Liver (tissue), 3 donors: Measurements from ENCODE around the gene LNPK.

Source experiments
- EGR1 ChIP-seq, 2 donors: IDR thresholded peaks; 2 replicates each; pipeline ENCODE4 v1.6.1; 2016 to 2018; ENCODE audit warnings: antibody characterized with exemption in 2 of 2, low read depth in 2 of 2
- GABPA ChIP-seq, 2 donors: IDR thresholded peaks in 1 of 2; conservative IDR thresholded peaks in 1 of 2; 2 replicates each; pipeline ENCODE4 v1.6.1; 2016; ENCODE audit warnings: antibody characterized with exemption in 2 of 2, mild to moderate bottlenecking in 1 of 2, moderate library complexity in 1 of 2
- SP1 ChIP-seq: IDR thresholded peaks from 2 replicates; pipeline ENCODE4 v1.6.1; 2018; ENCODE audit warnings: antibody characterized with exemption, mild to moderate bottlenecking
- TAF1 ChIP-seq: conservative IDR thresholded peaks from 2 replicates; pipeline ENCODE4 v1.6.1; 2016; ENCODE audit warnings: antibody characterized with exemption, mild to moderate bottlenecking
- TF ChIP-seq, protein P1 (sequence below): IDR thresholded peaks from 2 replicates; pipeline ENCODE4 v1.6.1; 2016; ENCODE audit warnings: antibody characterized with exemption, mild to moderate bottlenecking
- TF ChIP-seq, protein P2 (sequence below): fragments of 150-350 bp; IDR thresholded peaks from 2 replicates; pipeline ENCODE4 v1.5.1; 2017; ENCODE audit warnings: improper control_type of control experiment, low read depth, low read length; ENCODE audit not compliant: missing input control
- TF ChIP-seq, protein P3 (sequence below): IDR thresholded peaks from 2 replicates; pipeline ENCODE4 v1.6.1; 2016; ENCODE audit warnings: antibody characterized with exemption
- TF ChIP-seq, protein P4 (sequence below): IDR thresholded peaks from 2 replicates; pipeline ENCODE4 v1.6.1; 2016; ENCODE audit warnings: antibody characterized with exemption
- donor health status: healthy.
- donor health status: healthy.

DNA sequence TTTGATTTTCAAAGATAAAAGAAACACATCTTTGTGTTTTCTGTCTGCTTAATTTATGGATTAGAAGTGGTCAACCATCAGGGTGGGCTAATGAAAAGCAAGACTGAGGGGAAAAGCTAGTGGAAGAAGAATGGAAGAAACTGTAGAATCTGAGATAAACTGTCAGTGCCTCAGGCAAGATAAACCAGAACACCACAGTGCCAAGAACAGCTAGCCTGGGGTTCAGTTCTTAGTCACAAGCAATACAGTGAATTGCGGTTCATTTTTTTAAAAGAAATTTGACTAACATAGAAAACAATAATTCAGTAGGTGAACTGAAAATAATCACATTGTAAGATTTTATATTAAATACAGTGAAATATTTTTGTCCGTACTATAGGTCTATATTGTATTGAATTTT lies 22.0 kb upstream of the LNPK start:
- TF ChIP-seq, protein P1, sequence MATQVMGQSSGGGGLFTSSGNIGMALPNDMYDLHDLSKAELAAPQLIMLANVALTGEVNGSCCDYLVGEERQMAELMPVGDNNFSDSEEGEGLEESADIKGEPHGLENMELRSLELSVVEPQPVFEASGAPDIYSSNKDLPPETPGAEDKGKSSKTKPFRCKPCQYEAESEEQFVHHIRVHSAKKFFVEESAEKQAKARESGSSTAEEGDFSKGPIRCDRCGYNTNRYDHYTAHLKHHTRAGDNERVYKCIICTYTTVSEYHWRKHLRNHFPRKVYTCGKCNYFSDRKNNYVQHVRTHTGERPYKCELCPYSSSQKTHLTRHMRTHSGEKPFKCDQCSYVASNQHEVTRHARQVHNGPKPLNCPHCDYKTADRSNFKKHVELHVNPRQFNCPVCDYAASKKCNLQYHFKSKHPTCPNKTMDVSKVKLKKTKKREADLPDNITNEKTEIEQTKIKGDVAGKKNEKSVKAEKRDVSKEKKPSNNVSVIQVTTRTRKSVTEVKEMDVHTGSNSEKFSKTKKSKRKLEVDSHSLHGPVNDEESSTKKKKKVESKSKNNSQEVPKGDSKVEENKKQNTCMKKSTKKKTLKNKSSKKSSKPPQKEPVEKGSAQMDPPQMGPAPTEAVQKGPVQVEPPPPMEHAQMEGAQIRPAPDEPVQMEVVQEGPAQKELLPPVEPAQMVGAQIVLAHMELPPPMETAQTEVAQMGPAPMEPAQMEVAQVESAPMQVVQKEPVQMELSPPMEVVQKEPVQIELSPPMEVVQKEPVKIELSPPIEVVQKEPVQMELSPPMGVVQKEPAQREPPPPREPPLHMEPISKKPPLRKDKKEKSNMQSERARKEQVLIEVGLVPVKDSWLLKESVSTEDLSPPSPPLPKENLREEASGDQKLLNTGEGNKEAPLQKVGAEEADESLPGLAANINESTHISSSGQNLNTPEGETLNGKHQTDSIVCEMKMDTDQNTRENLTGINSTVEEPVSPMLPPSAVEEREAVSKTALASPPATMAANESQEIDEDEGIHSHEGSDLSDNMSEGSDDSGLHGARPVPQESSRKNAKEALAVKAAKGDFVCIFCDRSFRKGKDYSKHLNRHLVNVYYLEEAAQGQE: no peak
- TF ChIP-seq SP1 (no peak), EGR1 (IDR thresholded peaks at IDR 0.05; ENCODE audit: low read depth in 2 of 2) (no peak), GABPA (IDR thresholded peaks at IDR 0.05 in 1 of 2, conservative IDR thresholded peaks at IDR 0.05 in 1 of 2) (no peak), TAF1 (no peak)
- TF ChIP-seq, protein P2, sequence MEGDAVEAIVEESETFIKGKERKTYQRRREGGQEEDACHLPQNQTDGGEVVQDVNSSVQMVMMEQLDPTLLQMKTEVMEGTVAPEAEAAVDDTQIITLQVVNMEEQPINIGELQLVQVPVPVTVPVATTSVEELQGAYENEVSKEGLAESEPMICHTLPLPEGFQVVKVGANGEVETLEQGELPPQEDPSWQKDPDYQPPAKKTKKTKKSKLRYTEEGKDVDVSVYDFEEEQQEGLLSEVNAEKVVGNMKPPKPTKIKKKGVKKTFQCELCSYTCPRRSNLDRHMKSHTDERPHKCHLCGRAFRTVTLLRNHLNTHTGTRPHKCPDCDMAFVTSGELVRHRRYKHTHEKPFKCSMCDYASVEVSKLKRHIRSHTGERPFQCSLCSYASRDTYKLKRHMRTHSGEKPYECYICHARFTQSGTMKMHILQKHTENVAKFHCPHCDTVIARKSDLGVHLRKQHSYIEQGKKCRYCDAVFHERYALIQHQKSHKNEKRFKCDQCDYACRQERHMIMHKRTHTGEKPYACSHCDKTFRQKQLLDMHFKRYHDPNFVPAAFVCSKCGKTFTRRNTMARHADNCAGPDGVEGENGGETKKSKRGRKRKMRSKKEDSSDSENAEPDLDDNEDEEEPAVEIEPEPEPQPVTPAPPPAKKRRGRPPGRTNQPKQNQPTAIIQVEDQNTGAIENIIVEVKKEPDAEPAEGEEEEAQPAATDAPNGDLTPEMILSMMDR: no peak
- TF ChIP-seq, protein P3, sequence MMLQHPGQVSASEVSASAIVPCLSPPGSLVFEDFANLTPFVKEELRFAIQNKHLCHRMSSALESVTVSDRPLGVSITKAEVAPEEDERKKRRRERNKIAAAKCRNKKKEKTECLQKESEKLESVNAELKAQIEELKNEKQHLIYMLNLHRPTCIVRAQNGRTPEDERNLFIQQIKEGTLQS: no peak
- TF ChIP-seq, protein P4, sequence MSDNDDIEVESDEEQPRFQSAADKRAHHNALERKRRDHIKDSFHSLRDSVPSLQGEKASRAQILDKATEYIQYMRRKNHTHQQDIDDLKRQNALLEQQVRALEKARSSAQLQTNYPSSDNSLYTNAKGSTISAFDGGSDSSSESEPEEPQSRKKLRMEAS: no peak
